Measurements from ENCODE around the gene TSR3. TPM values are rescaled to one million over a fixed set of nuclear protein-coding genes. Genes with fewer than 3 reads are reported as not detected.

TSR3 gene
- total RNA-seq, 1 donor from 2014 or later = 39.5 TPM

DNA sequence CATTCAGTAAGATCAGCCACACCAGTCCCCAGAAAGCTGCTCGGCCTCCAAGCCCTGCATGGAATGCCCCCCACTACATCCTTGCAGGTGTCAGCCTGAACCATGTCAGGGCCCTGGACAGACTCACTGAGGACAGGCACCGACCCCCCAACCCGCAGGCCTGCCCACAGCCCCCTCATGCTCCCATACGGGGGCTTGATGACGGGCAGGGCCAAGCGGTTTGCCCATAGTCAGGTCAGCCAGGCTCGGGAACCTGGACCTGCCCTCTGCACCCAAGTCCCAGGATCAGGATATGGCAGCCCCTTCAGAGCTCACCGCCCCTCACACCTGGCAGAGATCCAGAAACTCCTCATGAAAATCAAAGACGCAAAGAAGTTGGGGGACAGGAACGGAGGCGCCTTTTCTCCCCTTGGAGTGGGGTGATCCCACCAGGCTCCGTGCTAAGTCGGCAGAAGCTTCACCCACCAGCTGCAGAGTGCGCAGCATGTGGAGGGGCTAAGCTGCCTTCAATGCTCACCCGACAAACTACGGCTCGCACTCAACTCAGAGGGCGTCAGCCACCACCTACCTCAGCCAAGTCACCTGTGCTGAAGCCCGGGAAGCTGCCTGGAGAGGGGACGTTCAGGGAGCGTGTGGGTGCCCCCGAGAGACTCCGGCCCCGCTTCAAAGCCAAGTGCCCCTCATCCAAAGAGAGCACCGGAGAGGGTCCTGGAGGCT is 26.6 kb upstream of the TSR3 start:
- no peak for DNase-seq (ENCODE audit: low spot score in 2 of 2)

DNA sequence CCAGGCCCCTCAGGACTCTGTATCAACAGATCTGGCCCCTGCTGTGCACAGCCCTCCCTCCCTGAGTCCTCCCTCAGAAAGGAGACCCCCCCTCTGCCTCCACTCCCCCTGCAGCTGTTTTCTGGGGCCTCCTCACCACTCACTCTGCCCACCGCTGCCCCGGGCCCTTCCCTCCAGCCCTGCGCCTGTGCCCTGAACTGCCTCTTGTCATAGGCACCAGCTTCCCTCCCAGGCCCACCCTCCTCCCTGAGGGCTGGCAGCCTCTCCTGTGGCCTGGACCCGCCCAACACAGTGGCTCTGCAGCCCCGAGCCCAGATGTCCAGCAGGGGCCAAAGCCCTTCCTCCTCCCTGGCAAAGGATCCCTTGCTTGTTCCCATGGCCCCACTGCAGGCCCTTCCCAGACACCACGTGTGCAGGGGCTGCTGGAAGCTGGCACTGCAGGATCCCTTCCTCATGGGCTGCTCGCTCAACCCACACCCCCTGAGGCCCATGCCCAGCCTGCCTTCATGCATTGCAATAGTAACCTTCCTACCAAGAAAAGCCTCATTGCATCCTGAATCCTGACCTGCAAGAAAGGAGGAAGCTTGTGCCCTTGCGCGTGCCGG is 25.8 kb upstream of the TSR3 start:
- FAIRE-seq (no peak), DNase-seq (ENCODE audit: low spot score in 2 of 2) (peak in 1 of 2 donors; percentile 63)

More for the DNA sequence above, 26.6 kb upstream of the TSR3 start:
- FAIRE-seq = no peak

DNA sequence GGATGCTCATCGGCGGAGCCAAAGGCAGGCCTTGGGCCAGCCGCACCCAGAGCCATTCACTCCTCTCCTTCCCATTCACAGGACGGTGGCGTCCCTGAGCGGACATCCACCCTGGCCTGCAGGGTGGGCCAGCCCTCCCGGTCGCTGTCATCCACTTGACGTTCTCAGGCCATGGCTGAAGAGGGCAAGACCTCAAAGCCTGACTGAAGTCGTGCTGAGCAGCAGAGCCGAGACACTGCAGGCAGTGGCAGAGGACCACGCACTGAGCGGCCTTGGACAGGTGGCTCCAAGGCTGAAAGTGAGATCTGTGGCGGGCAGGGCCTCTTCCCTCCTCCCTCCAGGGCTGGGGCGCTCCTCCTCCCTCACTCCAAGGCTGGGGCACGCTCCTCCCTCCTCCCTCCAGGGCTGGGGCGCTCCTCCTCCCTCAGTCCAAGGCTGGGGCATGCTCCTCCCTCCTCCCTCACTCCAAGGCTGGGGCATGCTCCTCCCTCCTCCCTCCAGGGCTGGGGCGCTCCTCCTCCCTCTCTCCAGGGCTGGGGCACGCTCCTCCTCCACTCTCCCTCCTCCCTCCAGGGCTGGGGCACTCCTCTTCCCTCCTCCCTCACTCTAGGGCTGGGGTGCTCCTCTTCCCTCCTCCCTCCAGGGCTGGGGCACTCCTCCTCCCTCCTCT is 24.2 kb upstream of the TSR3 start:
- no peak for FAIRE-seq
- no peak for DNase-seq (ENCODE audit: low spot score in 2 of 2)

DNA sequence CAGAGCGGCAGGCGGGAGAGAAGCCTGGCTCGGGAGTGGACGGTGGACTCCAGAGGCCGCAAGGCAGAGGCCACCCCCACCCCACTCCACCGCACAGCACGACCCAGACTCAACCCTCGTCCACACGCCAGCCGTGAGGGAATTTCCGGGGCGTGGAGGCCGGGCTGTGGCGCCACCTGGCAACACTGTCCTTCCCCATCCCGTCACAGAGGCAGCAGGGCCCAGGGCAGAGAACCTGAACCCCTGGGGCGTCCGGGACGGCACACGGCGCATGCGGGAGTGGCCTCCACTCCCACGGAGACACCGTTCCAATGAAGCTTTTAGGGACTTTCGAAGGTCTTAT is 23.6 kb upstream of the TSR3 start:
- DNase-seq (ENCODE audit: low spot score in 2 of 2) = no peak
- no peak for FAIRE-seq

DNA sequence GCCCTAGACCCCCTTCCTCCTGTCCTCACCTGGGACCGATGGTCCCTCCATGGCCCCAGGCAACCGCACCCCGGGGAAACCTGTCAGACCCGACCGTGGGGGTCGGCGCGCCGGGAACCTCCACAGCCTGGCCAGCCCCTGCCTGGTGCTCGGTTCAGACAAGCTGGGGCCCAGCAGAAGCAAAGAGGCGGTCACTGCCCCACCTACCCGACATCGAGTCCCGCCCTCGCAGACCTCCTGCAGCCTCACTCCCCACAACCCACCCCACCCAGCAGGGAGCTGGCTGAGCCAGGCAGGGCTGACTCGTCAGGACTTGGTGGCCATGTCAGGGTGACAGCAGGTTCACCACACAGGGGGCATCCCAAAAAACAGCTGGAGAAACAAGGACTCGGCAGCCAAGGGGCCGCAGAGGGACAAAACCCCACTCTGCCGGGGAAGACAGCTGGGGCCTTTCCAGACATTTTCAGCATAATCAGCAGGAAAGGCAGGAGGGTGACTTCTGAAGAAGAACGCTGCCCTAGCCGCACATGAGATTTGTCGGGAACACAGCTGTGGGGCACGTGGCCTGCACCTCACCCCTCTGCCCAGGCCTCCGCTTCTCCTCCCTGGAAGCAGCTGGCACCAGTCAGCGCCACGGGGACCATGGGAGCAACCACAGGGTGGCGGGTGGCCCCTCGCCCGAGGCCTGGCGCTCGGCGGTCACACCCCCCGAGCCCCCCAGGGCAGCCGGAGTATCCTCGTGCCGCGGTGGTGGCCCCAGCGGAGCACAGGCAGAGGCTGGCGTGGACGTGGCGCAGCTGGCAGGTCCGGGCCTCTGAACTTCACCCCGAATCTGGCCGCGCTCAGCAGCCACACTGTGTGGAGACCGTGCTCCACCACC is 23.0 kb upstream of the TSR3 start:
- DNase-seq (ENCODE audit: low spot score in 2 of 2) (no peak), FAIRE-seq (no peak)

DNA sequence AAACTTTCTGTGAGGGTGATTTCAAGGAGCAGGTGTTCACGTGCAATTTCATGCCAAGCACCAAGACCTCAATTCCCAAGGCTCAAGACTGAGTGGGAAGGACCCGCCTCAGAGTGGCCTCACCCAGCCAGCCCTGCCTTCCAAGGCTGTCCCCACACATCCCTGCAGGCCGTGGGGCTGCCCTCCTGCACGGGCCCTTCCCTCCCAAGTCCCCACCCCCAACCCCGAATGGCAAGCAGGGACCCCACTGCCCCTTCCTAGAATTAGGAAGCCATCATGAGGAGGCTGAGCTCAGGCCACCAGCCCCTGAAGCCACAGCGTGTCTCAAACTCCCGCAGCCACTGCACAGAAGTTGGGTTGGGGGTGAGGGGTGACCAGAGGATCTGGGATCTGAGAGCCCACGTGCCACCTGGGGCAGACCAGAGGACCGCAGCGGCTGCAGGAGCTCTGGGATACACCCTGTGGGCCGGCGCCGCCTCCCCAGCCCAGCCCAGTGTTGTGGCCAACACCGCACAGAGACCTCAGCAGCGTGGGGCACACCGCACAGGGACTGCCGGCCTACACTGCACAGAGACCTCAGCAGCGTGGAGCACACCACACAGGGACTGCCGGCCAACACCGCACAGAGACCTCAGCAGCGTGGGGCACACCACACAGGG is 20.7 kb upstream of the TSR3 start:
- DNase-seq (ENCODE audit: low spot score in 2 of 2) = no peak

DNA sequence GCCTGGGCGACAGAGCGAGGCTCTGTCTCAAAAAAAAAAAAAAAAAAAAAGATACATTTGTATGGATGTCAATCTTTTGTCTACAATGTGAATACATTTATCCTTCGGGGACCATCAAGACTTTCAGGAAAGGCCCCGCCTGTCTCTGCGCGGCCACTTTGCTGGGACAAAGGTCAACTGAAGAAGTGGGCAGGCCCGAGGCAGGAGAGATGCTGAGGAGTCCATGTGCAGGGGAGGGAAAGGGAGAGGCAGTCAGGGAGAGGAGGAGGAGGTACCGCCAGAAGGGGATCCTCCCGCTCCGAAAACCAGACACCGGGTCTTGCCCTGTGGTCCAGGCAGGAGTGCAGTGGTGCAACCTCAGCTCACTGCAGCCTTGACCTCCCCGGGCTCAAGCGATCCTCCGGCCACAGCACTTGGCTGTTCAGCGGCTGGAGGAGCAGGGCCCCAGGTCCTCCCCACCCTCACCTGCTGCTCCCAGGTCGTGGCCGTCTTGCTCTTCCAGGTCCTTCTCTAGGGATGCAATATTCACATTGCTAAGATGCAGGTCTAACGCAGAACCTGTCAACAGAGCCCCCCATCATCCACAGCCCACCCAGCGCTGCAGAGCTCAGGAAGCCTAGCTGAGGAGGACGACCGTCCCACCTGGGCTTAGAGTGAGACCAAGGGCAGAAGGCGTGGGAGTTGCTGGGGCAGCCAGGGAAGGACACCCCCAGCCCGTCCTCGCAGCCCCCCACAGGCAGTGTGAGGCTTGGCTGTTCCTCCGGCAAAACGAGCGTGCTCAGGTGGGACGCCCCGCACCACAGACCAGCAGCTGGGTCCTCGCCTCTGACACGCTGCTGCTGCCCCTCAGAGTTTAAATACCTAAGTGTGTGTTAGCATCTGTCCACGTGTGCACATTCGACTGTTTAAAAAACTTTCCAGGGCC is 19.6 kb upstream of the TSR3 start:
- DNase-seq (ENCODE audit: low spot score in 2 of 2) = no peak
- FAIRE-seq = no peak

More for the DNA sequence above, 20.7 kb upstream of the TSR3 start:
- FAIRE-seq = no peak

DNA sequence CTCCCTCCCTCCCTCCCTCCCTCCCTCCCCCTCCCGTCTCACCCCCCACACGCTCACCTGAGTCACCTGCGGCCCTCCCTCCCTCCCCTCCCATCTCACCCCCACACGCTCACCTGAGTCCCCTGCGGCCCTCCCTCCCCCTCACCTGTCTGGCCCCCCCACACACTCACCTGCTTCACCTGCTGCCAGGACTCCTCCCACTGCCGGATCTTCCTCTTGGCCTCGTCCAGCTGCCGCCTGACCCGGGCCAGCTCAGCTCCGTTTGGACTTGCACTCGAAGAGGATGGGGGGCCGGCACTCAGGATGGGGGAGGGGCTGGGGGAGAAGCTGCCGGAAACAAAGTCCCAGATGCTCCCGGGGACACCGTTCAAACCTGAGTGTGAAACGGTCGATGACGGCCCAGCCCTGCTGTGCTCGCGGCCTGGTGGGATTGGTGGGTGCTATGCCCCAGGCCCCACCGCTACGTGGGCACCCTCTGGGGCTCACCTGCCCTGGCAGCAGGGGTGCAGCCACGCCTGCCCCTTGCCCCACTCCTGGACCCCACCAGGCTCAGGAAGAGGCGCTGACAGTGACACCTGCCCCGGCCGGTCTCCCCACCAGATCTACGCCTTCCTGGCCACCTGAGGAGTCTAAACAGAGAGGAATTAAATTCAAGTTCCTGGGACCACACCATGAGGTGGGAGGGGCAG is 16.0 kb upstream of the TSR3 start:
- FAIRE-seq (no peak), DNase-seq (ENCODE audit: low spot score in 2 of 2) (no peak)

DNA sequence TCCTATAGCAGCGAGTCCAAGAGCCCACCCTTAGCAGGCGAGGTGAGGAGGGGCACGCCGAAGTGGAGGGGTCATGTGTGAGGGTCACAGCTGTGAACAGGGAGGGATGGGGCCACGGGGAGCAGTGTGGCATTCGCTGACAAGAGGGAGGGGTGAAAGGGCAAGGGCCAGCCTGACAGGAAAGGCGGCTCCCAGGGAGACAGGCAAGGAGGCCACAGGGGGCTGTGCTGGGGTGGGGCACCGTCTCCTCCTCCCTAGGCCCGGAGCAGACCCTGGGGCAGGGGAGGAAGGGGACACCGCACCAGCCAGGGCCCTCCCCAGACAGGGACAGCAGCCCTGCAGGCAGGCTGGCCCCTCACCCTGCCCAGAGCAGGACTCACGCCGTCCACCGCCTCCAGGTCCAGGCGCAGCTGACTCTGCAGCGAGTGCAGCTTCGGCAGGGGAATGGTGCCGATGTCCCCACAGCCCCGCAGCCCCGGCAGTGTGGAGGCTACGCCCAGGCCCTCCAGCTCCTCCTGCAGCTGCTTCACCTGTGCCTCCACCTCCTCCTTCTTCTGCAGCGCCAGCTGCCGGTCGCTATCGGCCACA is 15.1 kb upstream of the TSR3 start:
- DNase-seq (ENCODE audit: low spot score in 2 of 2) (no peak), FAIRE-seq (no peak)

DNA sequence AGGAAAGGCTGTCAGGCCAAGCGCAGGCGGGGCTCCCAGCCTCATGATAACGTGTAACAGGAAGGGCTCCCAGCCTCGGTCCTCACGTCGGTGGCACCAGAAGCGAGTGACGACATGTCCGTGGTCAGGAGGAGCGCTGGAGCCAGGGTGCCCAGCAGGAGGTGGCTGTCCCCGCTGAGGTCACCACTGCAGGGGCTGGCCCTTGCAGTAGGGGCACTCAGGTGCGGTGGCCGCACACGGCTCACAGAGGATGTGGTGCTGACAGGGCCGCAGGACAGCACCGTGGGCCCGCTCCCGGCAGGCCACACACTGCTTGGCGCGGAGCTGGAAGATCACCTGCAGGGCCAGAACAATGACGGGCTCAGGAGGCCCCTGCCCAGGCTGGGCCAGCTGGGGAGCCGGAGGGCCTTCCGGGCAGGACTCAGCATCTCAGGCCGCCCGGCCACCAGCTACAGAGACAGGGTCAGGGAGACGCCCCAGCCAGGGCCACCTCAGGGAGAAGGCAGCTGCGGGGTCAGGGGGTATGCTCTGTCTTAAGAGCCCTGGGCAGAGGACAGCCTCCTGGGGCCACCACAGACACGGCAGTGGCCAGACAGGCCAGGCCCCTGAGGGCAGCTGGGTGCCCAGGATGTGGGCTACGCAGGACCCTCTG is 14.5 kb upstream of the TSR3 start:
- FAIRE-seq = no peak
- DNase-seq (ENCODE audit: low spot score in 2 of 2) = no peak

DNA sequence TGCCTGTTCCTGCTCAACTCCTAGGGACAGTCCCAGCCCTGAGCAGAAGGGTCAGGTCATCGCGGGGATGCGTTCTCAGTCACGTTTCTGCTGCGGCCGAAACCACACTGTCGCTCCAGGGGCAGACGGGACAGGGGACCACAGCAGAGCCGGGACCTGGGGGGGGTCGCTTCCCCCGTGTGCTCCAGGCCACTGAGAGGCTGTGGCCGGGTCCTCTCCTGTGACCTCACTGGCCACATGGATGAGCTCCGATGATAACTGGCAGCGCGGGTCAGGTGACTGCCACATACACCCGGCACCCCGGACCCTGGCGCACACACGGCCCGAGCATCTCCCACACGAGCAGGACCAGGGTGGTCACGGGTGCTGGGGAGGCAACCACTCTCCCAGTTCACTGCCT is 12.8 kb upstream of the TSR3 start:
- no peak for DNase-seq (ENCODE audit: low spot score in 2 of 2)
- FAIRE-seq = no peak

DNA sequence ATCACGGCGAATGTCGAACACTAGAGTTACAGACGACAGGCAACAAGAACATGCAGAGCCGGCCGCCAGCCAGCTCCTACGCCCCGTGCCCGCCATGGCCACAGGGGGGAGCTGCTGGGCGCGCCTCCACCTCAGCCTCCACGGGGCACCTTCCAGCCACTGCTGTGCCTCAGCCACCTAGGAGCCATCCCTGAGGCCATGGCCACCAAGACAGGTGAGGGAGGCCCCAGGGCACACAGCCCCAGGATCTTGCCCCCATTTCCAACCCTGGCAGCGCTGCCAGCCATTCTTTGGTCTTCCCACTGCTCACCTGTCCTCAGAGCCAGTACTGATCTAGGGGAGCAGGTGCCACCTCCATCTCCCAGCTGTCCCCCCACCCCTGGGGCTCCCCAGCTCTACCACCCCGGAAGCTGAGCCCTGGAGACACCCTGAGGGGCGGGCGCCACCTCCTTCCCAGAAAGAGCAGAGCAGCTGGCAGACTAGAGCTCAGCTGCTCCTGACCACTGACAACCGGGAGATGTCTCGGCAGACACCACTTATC is 11.9 kb upstream of the TSR3 start:
- FAIRE-seq (no peak), DNase-seq (ENCODE audit: low spot score in 2 of 2) (peak in 1 of 2 donors; percentile 76)

DNA sequence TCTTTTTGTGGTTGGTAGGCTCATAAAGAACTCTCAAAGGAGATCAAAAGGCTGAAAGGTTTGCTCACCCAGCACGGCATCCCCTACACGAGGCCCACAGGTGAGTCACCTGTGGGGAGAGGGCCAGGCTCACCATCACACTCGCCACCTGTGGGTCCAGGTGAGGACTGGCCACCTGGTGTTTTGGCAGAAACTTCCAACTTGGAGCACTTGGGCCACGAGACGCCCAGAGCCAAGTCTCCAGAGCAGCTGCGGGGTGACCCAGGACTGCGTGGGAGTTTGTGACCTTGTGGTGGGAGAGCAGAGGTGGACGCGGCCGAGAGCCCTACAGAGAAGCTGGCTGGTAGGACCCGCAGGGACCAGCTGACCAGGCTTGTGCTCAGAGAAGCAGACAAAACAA is 11.1 kb upstream of the TSR3 start:
- DNase-seq (ENCODE audit: low spot score in 2 of 2) (no peak), FAIRE-seq (no peak)

DNA sequence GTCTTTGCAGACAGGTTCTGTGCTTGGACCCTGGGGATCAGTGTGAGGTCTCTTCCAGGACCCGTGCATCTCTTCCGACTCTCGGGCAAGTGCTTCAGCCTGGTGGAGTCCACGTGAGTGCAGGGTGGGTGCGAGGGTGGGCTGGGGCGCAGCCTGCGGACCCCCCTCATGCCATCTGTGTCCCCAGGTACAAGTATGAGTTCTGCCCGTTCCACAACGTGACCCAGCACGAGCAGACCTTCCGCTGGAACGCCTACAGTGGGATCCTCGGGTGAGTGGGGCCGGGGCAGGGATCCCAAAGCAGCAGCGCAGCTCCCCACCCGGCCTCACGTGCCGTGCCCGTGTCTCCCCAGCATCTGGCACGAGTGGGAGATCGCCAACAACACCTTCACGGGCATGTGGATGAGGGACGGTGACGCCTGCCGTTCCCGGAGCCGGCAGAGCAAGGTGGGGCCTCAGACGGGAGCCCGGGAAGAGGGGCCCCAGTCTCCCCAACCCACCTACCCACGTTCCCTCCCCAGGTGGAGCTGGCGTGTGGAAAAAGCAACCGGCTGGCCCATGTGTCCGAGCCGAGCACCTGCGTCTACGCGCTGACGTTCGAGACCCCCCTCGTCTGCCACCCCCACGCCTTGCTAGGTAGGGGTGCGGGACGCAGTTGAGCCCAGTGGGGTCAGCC is 10.1 kb upstream of the TSR3 start:
- no peak for FAIRE-seq
- no peak for DNase-seq (ENCODE audit: low spot score in 2 of 2)

DNA sequence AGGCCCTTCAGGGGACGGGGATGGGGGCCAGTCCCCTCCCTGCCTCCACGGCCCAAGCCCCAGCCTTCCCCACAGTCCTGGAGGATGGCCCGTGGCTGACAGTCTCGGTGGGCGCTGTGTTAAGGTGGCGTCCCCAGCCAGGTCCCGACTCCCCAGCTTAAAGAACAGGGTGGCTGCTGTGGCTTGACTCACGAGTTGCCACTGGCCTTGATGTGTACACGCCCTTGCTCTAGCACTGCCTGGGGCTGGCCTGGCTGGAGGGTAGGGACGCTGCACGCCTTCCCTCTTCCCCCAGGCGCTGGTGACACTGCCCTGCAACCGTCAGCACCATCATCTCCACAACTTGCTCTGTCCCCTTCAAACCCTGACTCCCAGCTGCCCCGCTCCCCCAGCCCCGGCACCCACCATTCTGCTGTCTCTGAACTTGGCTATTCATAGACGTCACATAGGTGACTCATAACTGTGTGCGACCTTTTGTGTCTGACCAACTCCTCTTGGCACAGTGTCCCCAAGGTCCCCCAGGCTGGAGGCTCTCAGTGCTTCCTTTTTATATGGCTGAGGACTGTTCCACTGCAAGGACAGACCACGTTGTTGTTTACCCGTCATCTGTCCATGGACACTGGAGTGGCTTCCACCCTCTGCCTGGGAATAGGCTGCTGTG is 6.4 kb upstream of the TSR3 start:
- FAIRE-seq = no peak
- no peak for DNase-seq (ENCODE audit: low spot score in 2 of 2)

DNA sequence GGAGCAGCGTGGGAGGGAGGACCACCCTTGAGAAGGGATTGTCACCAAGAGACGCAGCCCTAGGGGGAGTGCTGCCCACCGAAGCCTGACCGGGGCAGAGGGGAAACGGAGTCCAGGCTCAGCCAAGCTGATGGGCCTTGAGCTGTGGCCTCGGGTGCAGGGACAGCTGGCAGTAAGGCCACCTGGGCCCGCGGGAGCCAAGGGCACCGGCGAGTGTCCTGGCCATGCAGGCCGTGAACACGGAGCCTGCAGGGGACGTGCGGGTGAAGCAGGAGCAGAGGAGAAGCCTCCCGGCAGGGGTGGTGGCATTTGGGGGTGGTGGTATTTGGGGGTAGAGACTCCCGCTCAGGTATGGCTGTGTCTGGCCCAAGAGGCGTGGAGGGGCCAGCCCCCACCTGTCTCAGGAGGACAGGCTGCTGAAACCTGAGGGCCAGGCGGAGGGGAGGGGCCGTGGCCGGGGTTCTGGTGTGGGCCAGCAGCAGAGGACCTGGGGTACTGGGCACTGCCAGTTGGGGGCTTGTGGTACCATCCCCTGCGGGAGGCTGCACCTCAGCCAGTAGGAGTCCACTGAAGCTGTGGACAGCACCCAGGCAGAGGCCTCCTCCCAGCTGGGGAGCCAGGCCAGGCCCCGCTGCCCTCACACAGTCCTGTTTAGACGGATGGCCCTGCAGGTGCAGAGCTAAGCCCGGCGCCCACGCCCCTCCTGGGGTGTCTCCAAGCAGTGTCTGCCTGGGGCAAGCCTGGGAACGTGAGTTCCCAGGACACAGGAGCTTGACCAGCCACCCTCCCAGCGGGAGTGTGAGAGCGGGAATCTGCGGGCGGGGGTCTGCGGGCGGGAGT is 4.6 kb upstream of the TSR3 start:
- DNase-seq (ENCODE audit: low spot score in 2 of 2) (no peak), FAIRE-seq (no peak)
